K562 (cell line): ENCODE results near the gene OPRL1. TPM values are rescaled to one million over a fixed set of nuclear protein-coding genes. Genes with fewer than 3 reads are reported as not detected.

Experiments used
- E2F8 ChIP-seq: fragments of 450-650 bp; IDR thresholded peaks from 2 replicates; pipeline ENCODE4 v1.7.1; 2018; ENCODE audit warnings: mild to moderate bottlenecking, low read depth; ENCODE audit not compliant: partially characterized antibody
- EP400 ChIP-seq: fragments of 450-650 bp; IDR thresholded peaks from 2 replicates; pipeline ENCODE4 v1.6.1; 2017; ENCODE audit warnings: antibody characterized with exemption, mild to moderate bottlenecking, moderate library complexity
- HINFP ChIP-seq: fragments of 450-650 bp; conservative IDR thresholded peaks from 2 replicates; pipeline ENCODE4 v1.6.1; 2016; ENCODE audit warnings: missing genetic modification characterization, low read depth, mild to moderate bottlenecking, control low read depth, missing compliant biosample characterization
- NKRF ChIP-seq: fragments of 450-650 bp; IDR thresholded peaks from 2 replicates; pipeline ENCODE4 v1.6.1; 2016; ENCODE audit warnings: borderline replicate concordance
- NR1H2 ChIP-seq: sonication (generic); formaldehyde crosslinking; IDR thresholded peaks from 2 replicates; pipeline ENCODE4 v1.4.0; 2020; ENCODE audit warnings: mild to moderate bottlenecking, missing genetic modification reagents
- RCOR1 ChIP-seq, 2 experiments: IDR thresholded peaks; 2 replicates each; pipeline ENCODE4 v1.6.1; 2012; ENCODE audit warnings: low read depth in 2 of 2, low read length in 2 of 2, borderline replicate concordance in 1 of 2, improper control_type of control experiment in 1 of 2
- REST ChIP-seq, 2 experiments: fragments of 450-650 bp; formaldehyde crosslinking in 1 of 2; IDR thresholded peaks; 2 replicates each; pipeline versions ENCODE4 v1.4.0 to v1.6.1; 2014 to 2020; ENCODE audit warnings: mild to moderate bottlenecking in 2 of 2, borderline replicate concordance in 1 of 2, low read depth in 1 of 2
- ZNF140 ChIP-seq: fragments of 250-450 bp; sonication (Bioruptor Pico); IDR thresholded peaks from 2 replicates; pipeline ENCODE4 v1.8.0; 2021; ENCODE audit warnings: moderate library complexity, mild to moderate bottlenecking, inconsistent platforms
- ZNF146 ChIP-seq: IDR thresholded peaks from one replicate; pipeline ENCODE4 v1.6.1; 2018; ENCODE audit warnings: missing compliant biosample characterization; ENCODE audit not compliant: unreplicated experiment
- ZNF584 ChIP-seq: fragments of 200-800 bp; sonication (Bioruptor generic); IDR thresholded peaks from 2 replicates; pipeline ENCODE4 v1.6.1; 2016; ENCODE audit warnings: low read depth, mild to moderate bottlenecking, missing genetic modification characterization, missing compliant biosample characterization
- polyA plus RNA-seq, 8 experiments: library from polyadenylated mRNA; depleted of rRNA in 4 of 8; stranded (reverse) in 5 of 8; unstranded in 3 of 8; fragments of >200 nt; fragmentation: Nextera tagmentation in 2 of 8; fragmentation: Illumina TruSeq in 1 of 8; extraction: Ambion mirVana in 2 of 8; extraction: Trizol in 1 of 8; gene quantifications; 2 replicates each; pipeline versions ENCODE4 v1.2.1 to v1.2.3, GENCODE V29; 2011 to 2014; ENCODE audit warnings: inconsistent platforms in 1 of 8, missing spikeins in 1 of 8
- total RNA-seq, 7 experiments: library from RNA; depleted of rRNA in 6 of 7; stranded (reverse); fragments of >200 nt in 6 of 7; fragmentation: Illumina TruSeq in 2 of 7; extraction: Trizol in 2 of 7; gene quantifications; 2 replicates each; pipeline versions ENCODE4 v1.2.1 to v1.2.3, GENCODE V29; 2011 to 2021; ENCODE audit warnings: low replicate concordance in 1 of 7

OPRL1 gene
- total and polyA plus RNA-seq, 9 of the 15 experiments (the other 6 are each of a cell fraction or from before 2014, with no cell fraction given): 0.06 to 0.33 (median 0.11) TPM; not detected in 2

GRCh38 chr20:64062596-64063388, 17.1 kb upstream of the OPRL1 start, which contains the start of gene TCEA2 (continued):
- TF ChIP-seq E2F8 (no peak), RCOR1 (IDR thresholded peaks at IDR 0.05; ENCODE audit: borderline replicate concordance in 1 of 2, low read depth in 2 of 2, low read length in 2 of 2) (0 out of 4 replicates have a peak, but pooled peaks of 1 of the 2 experiments have one; percentile 15), HINFP (no peak), ZNF584 (peak; percentile 95), ZNF140 (CRISPR knock-in tag) (no peak), EP400 (no peak), REST (IDR thresholded peaks at IDR 0.05; ENCODE audit: borderline replicate concordance) (no peak), REST (CRISPR knock-in tag; IDR thresholded peaks at IDR 0.05; ENCODE audit: low read depth) (0 out of 2 replicates have a peak, but pooled peaks have one; percentile 81), NKRF (no peak), NR1H2 (CRISPR knock-in tag) (no peak), ZNF146 (no peak)
